K562 treated with DMSO at 1 percent for 24 hours (cell line): ENCODE results near the gene TAS2R42. TPM values are rescaled to one million over a fixed set of nuclear protein-coding genes. Genes with fewer than 3 reads are reported as not detected.

Experiments
- total RNA-seq: library from RNA; unstranded; fragments of 300-600 nt; gene quantifications from 2 replicates; pipeline ENCODE4 v1.2.3, GENCODE V29; 2022; ENCODE audit warnings: low read depth; ENCODE audit not compliant: insufficient read depth

The TAS2R42 gene, protein sequence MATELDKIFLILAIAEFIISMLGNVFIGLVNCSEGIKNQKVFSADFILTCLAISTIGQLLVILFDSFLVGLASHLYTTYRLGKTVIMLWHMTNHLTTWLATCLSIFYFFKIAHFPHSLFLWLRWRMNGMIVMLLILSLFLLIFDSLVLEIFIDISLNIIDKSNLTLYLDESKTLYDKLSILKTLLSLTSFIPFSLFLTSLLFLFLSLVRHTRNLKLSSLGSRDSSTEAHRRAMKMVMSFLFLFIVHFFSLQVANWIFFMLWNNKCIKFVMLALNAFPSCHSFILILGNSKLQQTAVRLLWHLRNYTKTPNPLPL
- not detected in 2 replicates for total RNA-seq

DNA sequence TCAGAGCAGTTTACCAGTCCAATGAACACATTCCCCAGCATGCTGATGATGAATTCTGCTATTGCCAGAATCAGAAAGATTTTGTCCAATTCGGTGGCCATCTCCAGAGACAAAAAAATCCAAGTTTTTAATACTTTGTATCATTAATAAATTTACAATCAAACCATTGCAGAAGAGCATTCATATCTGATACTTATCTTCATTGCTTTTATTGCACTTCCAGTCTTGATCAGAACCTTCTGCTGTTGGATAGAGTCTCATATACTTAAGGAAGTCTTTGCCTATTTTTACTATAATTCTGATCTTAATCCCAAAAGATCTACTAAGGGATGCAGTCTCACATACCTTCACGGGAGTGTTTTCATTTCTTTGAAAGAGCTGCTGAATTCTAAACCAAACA, at the start of gene TAS2R42:
Gene TAS2R42 (minus strand): TSS at position 101 of the 400 bp plus-strand sequence. CDS start 0 bp downstream, at position 101.

DNA sequence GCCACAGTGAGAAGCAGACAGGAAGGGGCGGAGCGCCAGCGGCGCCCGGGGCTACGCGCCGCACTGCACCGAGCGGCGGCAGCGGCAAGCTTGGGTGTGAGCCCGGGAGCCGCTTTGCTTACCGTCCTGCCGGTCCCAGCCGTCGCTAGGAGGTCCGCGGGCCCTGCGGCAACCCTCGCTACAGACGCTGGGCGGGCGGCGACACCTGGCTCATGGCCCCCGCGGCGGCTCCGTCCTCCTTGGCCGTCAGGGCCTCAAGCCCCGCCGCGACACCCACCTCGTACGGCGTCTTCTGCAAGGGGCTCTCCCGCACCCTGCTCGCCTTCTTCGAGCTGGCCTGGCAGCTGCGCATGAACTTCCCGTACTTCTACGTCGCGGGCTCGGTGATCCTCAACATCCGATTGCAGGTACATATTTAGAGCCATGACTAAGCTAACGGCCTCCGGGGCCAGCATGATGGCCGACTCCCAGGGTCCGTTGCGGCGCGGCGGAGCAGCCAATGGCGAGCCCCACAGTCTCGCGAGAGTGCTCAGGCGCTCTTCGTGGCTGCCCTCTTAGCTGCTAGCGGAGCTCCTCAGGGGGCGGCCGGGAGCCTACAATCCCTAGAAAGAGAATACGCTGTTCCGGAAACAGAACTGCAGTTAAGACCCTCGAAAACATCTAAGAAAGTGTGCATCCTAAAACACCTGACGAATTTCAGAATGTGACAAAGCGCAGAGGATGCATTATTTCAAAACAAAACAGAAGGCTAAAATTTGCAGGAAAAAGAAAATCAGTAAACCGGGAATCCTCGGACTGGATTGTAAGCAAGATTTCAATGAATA, 15.4 kb downstream of the TAS2R42 start, which contains the start of gene SMIM10L1:
Gene SMIM10L1 (plus strand): TSS at position 50 of the 824 bp plus-strand sequence. CDS start 163 bp downstream, at position 213.

Other genes starting within 250 kb of the TAS2R42 start
- 0.17 TPM in 1 of 2 replicates, not detected in the other for gene TAS2R14, start 247.7 kb downstream of the TAS2R42 start, total RNA-seq
- not detected in 2 replicates for gene TAS2R50, start 200.0 kb downstream of the TAS2R42 start, total RNA-seq
- gene TAS2R20, start 188.6 kb downstream of the TAS2R42 start, total RNA-seq, result not detected in 2 replicates
- gene TAS2R19, start 164.3 kb downstream of the TAS2R42 start, total RNA-seq, result not detected in 2 replicates
- gene TAS2R31, start 155.5 kb downstream of the TAS2R42 start, total RNA-seq, result not detected in 2 replicates
- not detected in 2 replicates for gene TAS2R46, start 124.6 kb downstream of the TAS2R42 start, total RNA-seq
- not detected in 2 replicates for gene TAS2R43, start 94.6 kb downstream of the TAS2R42 start, total RNA-seq
- not detected in 2 replicates for gene TAS2R30, start 52.3 kb downstream of the TAS2R42 start, total RNA-seq
- gene SMIM10L1, start 15.7 kb downstream of the TAS2R42 start, total RNA-seq, result 9.0 and 9.7 TPM in 2 replicates
- 0.39 TPM in 1 of 2 replicates, not detected in the other for gene PRB3, start 82.8 kb upstream of the TAS2R42 start, total RNA-seq
- not detected in 2 replicates for gene PRB4, start 123.5 kb upstream of the TAS2R42 start, total RNA-seq
- gene PRB2, start 208.6 kb upstream of the TAS2R42 start, total RNA-seq, result not detected in 2 replicates